Measurements from ENCODE around the gene PRMT9.

The PRMT9 gene

GRCh38 chr4:147704846-147705245, 20.9 kb upstream of the PRMT9 start:
- H3K4me1 Mint-ChIP-seq (ENCODE audit: low read depth) = no peaks in the 10 kb centered on the region
- H3K27me3 Mint-ChIP-seq = no peaks in the 10 kb centered on the region
- no peak overlapping the region for H3K4me3 Mint-ChIP-seq
- H3K36me3 Mint-ChIP-seq = no peaks in the 10 kb centered on the region
- no peaks in the 10 kb centered on the region for H3K9me3 Mint-ChIP-seq (ENCODE audit: low read depth)
- H3K27ac Mint-ChIP-seq = no peak overlapping the region

GRCh38 chr4:147696866-147697265, 12.9 kb upstream of the PRMT9 start:
- Mint-ChIP-seq H3K4me1 (ENCODE audit: low read depth) (no peaks in the 10 kb centered on the region), H3K4me3 (no peak overlapping the region), H3K27ac (no peak overlapping the region), H3K36me3 (peaks cover 2% of the 10 kb centered on the region), H3K9me3 (ENCODE audit: low read depth) (no peaks in the 10 kb centered on the region), H3K27me3 (peaks cover 3% of the 10 kb centered on the region)

- Mint-ChIP-seq H3K27ac (no peak overlapping the region), H3K4me3 (no peak overlapping the region), H3K27me3 (peaks cover 5% of the 10 kb centered on the region), H3K4me1 (ENCODE audit: low read depth) (peaks cover 4% of the 10 kb centered on the region), H3K9me3 (ENCODE audit: low read depth) (no peaks in the 10 kb centered on the region), H3K36me3 (peaks cover 3% of the 10 kb centered on the region)
These were observed 9.3 kb upstream of the PRMT9 start for GRCh38 chr4:147693218-147693617.

- no peaks in the 10 kb centered on the region for H3K9me3 Mint-ChIP-seq (ENCODE audit: low read depth)
- H3K4me1 Mint-ChIP-seq (ENCODE audit: low read depth) = peaks cover 4% of the 10 kb centered on the region
- H3K27ac Mint-ChIP-seq = no peak overlapping the region
- H3K27me3 Mint-ChIP-seq = peaks cover 5% of the 10 kb centered on the region
- H3K4me3 Mint-ChIP-seq = no peak overlapping the region
- H3K36me3 Mint-ChIP-seq = peaks cover 3% of the 10 kb centered on the region
These were observed 7.9 kb upstream of the PRMT9 start for GRCh38 chr4:147691820-147692219.

- H3K36me3 Mint-ChIP-seq = peaks cover 3% of the 10 kb centered on the region
- peaks cover 10% of the 10 kb centered on the region for H3K4me1 Mint-ChIP-seq (ENCODE audit: low read depth)
- H3K9me3 Mint-ChIP-seq (ENCODE audit: low read depth) = no peaks in the 10 kb centered on the region
- no peak overlapping the region for H3K27ac Mint-ChIP-seq
- peaks cover 5% of the 10 kb centered on the region for H3K27me3 Mint-ChIP-seq
- H3K4me3 Mint-ChIP-seq = no peak overlapping the region
These were observed 5.1 kb upstream of the PRMT9 start for GRCh38 chr4:147689067-147689466.

- Mint-ChIP-seq H3K27ac (peak overlapping the region; percentile 90), H3K4me3 (peak overlapping the region; percentile 94), H3K27me3 (no peaks in the 10 kb centered on the region), H3K4me1 (ENCODE audit: low read depth) (peaks cover 25% of the 10 kb centered on the region), H3K36me3 (peaks cover 7% of the 10 kb centered on the region), H3K9me3 (ENCODE audit: low read depth) (no peaks in the 10 kb centered on the region)
These were observed 773 bp downstream of the PRMT9 start for GRCh38 chr4:147683188-147683591.

- Mint-ChIP-seq H3K36me3 (peaks cover 8% of the 10 kb centered on the region), H3K9me3 (ENCODE audit: low read depth) (no peaks in the 10 kb centered on the region), H3K4me3 (peak overlapping the region; percentile 94), H3K27me3 (no peaks in the 10 kb centered on the region), H3K4me1 (ENCODE audit: low read depth) (peaks cover 26% of the 10 kb centered on the region), H3K27ac (peak overlapping the region; percentile 90)
These were observed 1.2 kb downstream of the PRMT9 start for GRCh38 chr4:147682755-147683154.

GRCh38 chr4:147678796-147679549, 5.0 kb downstream of the PRMT9 start:
- H3K4me3 Mint-ChIP-seq = no peak overlapping the region
- peaks cover 21% of the 10 kb centered on the region for H3K4me1 Mint-ChIP-seq (ENCODE audit: low read depth)
- no peaks in the 10 kb centered on the region for H3K27me3 Mint-ChIP-seq
- no peak overlapping the region for H3K27ac Mint-ChIP-seq
- peaks cover 12% of the 10 kb centered on the region for H3K36me3 Mint-ChIP-seq
- no peaks in the 10 kb centered on the region for H3K9me3 Mint-ChIP-seq (ENCODE audit: low read depth)

- H3K36me3 Mint-ChIP-seq = peaks cover 12% of the 10 kb centered on the region
- no peaks in the 10 kb centered on the region for H3K9me3 Mint-ChIP-seq (ENCODE audit: low read depth)
- no peak overlapping the region for H3K4me3 Mint-ChIP-seq
- no peak overlapping the region for H3K27ac Mint-ChIP-seq
- no peaks in the 10 kb centered on the region for H3K27me3 Mint-ChIP-seq
- H3K4me1 Mint-ChIP-seq (ENCODE audit: low read depth) = peaks cover 19% of the 10 kb centered on the region
These were observed 5.9 kb downstream of the PRMT9 start for GRCh38 chr4:147678106-147678505.

- Mint-ChIP-seq H3K4me3 (no peak overlapping the region), H3K9me3 (ENCODE audit: low read depth) (no peaks in the 10 kb centered on the region), H3K36me3 (peaks cover 25% of the 10 kb centered on the region), H3K27ac (no peak overlapping the region), H3K4me1 (ENCODE audit: low read depth) (peaks cover 1% of the 10 kb centered on the region), H3K27me3 (no peaks in the 10 kb centered on the region)
These were observed 9.5 kb downstream of the PRMT9 start for GRCh38 chr4:147674496-147674895.

GRCh38 chr4:147674073-147674472, 9.9 kb downstream of the PRMT9 start:
- Mint-ChIP-seq H3K27me3 (no peaks in the 10 kb centered on the region), H3K9me3 (ENCODE audit: low read depth) (no peaks in the 10 kb centered on the region), H3K36me3 (peaks cover 25% of the 10 kb centered on the region), H3K4me1 (ENCODE audit: low read depth) (peaks cover 1% of the 10 kb centered on the region), H3K4me3 (no peak overlapping the region), H3K27ac (no peak overlapping the region)

GRCh38 chr4:147658501-147658900, 25.5 kb downstream of the PRMT9 start:
- Mint-ChIP-seq H3K4me3 (no peak overlapping the region), H3K4me1 (ENCODE audit: low read depth) (peaks cover 8% of the 10 kb centered on the region), H3K27me3 (no peaks in the 10 kb centered on the region), H3K36me3 (peaks cover 14% of the 10 kb centered on the region), H3K27ac (no peak overlapping the region), H3K9me3 (ENCODE audit: low read depth) (no peaks in the 10 kb centered on the region)

GRCh38 chr4:147655639-147656038, 28.3 kb downstream of the PRMT9 start:
- H3K4me3 Mint-ChIP-seq = no peak overlapping the region
- no peaks in the 10 kb centered on the region for H3K9me3 Mint-ChIP-seq (ENCODE audit: low read depth)
- H3K27me3 Mint-ChIP-seq = no peaks in the 10 kb centered on the region
- H3K27ac Mint-ChIP-seq = no peak overlapping the region
- peaks cover 21% of the 10 kb centered on the region for H3K36me3 Mint-ChIP-seq
- H3K4me1 Mint-ChIP-seq (ENCODE audit: low read depth) = peaks cover 20% of the 10 kb centered on the region

GRCh38 chr4:147651563-147651962, 32.4 kb downstream of the PRMT9 start:
- Mint-ChIP-seq H3K9me3 (ENCODE audit: low read depth) (no peaks in the 10 kb centered on the region), H3K4me1 (ENCODE audit: low read depth) (peaks cover 50% of the 10 kb centered on the region), H3K27me3 (no peaks in the 10 kb centered on the region), H3K4me3 (no peak overlapping the region), H3K36me3 (peaks cover 31% of the 10 kb centered on the region), H3K27ac (no peak overlapping the region)

- Mint-ChIP-seq H3K27ac (no peak overlapping the region), H3K27me3 (no peaks in the 10 kb centered on the region), H3K9me3 (ENCODE audit: low read depth) (no peaks in the 10 kb centered on the region), H3K4me1 (ENCODE audit: low read depth) (peaks cover 60% of the 10 kb centered on the region), H3K4me3 (no peak overlapping the region), H3K36me3 (peaks cover 26% of the 10 kb centered on the region)
These were observed 35.3 kb downstream of the PRMT9 start for GRCh38 chr4:147648656-147649055.

GRCh38 chr4:147645099-147645498, 38.9 kb downstream of the PRMT9 start:
- Mint-ChIP-seq H3K9me3 (ENCODE audit: low read depth) (no peaks in the 10 kb centered on the region), H3K36me3 (peaks cover 38% of the 10 kb centered on the region), H3K4me3 (no peak overlapping the region), H3K4me1 (ENCODE audit: low read depth) (peaks cover 51% of the 10 kb centered on the region), H3K27me3 (no peaks in the 10 kb centered on the region), H3K27ac (no peak overlapping the region)

All from activated naive CD8-positive, alpha-beta T cell (primary cell).